ENCODE measurements around the gene SIN3A.
"Not testable (repeated sequence)": the region's sequence is repeated elsewhere in the genome, so short reads cannot be mapped to it uniquely, and the experiment has no call there.

The SIN3A gene

DNA sequence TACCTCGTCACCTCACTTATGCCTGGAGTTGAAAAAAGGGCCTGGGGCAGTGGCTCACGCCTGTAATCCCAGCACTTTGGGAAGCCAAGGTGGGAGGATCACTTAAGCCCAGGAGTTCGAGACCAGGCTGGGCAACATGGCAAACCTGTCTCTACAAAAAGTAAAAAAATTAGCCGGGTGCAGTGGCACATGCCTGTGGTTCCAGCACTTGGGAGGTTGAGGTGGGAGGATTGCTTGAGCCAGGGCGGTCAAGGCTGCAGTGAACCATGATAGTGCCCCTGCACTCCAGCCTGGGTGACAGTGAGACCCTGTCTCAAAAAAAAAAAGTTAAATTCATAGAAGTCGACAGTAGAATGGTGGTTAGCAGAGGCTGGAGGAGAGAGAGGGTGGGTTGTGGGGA lies 109.3 kb downstream of the SIN3A start:
- TF ChIP-seq, protein P1, sequence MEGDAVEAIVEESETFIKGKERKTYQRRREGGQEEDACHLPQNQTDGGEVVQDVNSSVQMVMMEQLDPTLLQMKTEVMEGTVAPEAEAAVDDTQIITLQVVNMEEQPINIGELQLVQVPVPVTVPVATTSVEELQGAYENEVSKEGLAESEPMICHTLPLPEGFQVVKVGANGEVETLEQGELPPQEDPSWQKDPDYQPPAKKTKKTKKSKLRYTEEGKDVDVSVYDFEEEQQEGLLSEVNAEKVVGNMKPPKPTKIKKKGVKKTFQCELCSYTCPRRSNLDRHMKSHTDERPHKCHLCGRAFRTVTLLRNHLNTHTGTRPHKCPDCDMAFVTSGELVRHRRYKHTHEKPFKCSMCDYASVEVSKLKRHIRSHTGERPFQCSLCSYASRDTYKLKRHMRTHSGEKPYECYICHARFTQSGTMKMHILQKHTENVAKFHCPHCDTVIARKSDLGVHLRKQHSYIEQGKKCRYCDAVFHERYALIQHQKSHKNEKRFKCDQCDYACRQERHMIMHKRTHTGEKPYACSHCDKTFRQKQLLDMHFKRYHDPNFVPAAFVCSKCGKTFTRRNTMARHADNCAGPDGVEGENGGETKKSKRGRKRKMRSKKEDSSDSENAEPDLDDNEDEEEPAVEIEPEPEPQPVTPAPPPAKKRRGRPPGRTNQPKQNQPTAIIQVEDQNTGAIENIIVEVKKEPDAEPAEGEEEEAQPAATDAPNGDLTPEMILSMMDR (conservative IDR thresholded peaks at IDR 0.05; ENCODE audit: low read length), result no peak

DNA sequence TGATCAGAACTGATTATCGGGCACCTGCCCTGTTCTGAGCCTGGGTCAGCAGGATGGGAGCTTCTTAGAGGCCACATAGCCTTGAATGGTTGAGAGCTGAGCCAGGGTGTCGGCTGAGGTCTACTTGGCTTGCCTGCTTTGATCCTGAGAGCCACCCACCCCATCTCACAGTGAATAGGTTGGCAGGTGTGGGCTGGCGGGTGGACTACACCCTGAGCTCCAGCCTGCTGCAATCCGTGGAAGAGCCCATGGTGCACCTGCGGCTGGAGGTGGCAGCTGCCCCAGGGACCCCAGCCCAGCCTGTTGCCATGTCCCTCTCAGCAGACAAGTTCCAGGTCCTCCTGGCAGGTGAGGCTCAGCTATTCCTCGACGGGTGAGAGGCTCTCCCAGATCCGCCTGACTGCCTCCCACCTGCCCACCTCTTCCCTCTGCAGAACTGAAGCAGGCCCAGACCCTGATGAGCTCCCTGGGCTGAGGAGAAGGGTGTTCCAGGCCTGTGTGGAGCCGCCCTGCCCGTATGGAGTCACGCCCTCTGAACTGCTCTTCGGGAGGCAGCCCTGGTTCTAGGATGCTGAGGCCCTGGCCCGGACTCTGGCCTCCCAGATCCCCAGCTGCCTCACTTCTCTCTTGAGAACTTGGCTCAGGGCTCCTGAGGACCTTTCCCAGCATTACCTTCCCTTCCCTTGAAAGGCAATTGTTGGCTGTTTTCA lies 111.8 kb downstream of the SIN3A start:
- DNase-seq (ENCODE audit: low read depth), result no peak
- no peak overlapping the region for H3K4me3 ChIP-seq (ENCODE audit: low read length)
- TF ChIP-seq, protein P1 (conservative IDR thresholded peaks at IDR 0.05; ENCODE audit: low read length), result no peak

More for the DNA sequence above, 109.3 kb downstream of the SIN3A start:
- no peak for DNase-seq (ENCODE audit: low read depth)
- no peak overlapping the region for H3K4me3 ChIP-seq (ENCODE audit: low read length)

DNA sequence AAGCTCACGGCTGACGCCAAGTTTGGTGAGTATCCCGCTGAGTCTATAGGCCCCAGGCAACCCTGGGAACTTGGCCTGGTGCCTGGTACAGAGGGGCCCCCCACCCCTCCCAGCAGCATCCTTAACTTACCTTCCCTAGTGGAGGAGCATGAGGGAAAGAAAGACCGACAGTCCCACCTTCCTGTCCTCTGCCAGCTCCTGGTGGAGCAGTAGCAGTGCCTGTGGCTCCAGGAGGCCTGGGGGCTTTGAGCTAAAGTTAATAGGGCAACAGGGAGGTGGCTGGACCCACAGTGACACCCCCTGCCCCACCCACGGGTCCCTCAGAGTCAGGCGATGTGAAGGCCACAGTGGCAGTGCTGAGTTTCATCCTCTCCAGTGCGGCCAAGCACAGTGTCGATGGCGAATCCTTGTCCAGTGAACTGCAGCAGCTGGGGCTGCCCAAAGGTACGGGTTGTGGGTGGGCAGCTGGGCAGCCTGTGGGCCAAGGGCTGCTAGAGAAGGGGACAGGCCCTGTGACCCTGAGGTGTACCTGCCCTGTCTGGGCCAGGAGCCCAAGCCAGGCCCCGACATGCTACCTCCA lies 112.7 kb downstream of the SIN3A start:
- H3K4me3 ChIP-seq (ENCODE audit: low read length), result no peak overlapping the region
- no peak for DNase-seq (ENCODE audit: low read depth)
- TF ChIP-seq, protein P1 (conservative IDR thresholded peaks at IDR 0.05; ENCODE audit: low read length), result no peak

DNA sequence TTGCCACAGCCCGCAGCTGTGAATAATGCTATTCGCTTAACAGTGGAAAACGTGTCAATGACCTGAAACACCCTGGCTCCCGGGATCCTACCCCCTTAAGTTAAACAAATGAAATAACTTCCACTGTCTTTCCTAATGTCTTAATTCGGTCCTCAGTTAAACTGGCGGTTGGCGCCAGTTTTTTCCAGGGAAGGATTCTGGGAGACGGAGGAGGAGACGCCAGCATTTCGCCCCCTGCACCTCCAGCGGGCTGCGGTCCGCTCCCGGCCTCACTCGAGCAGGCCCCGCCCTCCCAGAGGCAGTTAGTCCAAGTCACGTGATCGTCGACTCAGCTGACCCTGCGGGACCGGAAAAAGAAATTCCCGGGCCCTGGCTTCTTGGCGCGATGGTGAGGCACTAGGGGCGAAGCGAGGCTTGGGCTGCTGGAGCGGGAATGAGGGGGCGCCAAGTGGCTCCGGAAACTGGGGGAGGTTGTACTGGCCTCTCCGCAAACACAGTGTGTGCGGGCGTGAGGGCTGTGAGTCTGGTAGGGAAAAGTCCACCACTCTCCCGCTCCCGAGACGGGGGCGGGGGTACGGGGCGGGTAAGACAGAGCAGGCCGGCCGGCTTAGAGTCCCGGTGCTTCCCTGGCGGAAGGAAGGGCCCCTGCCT lies 115.7 kb downstream of the SIN3A start, which contains the start of gene COMMD4:
TSS of gene COMMD4 (plus strand) at position 359 of the 651 bp plus-strand sequence. CDS start at position 386, 27 bp downstream.
- peak within 1 kb of the TSS; percentile 83 for H3K4me3 ChIP-seq (ENCODE audit: low read length)
- DNase-seq (ENCODE audit: low read depth), result peak; percentile 95
- TF ChIP-seq, protein P1 (conservative IDR thresholded peaks at IDR 0.05; ENCODE audit: low read length), result no peak

DNA sequence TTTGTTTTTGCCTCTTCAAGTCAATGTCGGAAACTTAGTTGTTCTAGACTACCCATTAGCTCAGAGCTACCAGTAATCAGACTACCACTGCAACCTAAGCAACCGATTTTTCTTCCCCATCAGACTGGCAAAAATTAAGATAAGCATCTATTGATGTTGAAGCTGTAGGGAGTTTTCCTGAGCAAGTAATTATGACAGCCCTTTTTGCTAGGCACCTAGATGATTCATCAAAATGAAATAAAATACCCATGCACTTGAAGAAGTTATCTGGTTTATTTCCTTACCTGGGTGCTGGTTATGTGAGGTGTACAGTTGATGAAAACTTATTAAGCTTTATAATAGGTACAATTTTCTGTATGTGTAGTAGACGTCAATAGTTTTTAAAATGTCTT lies 116.2 kb downstream of the SIN3A start:
- TF ChIP-seq, protein P1 (conservative IDR thresholded peaks at IDR 0.05; ENCODE audit: low read length), result no peak
- H3K4me3 ChIP-seq (ENCODE audit: low read length), result peak overlapping the region; percentile 83
- no peak for DNase-seq (ENCODE audit: low read depth)

DNA sequence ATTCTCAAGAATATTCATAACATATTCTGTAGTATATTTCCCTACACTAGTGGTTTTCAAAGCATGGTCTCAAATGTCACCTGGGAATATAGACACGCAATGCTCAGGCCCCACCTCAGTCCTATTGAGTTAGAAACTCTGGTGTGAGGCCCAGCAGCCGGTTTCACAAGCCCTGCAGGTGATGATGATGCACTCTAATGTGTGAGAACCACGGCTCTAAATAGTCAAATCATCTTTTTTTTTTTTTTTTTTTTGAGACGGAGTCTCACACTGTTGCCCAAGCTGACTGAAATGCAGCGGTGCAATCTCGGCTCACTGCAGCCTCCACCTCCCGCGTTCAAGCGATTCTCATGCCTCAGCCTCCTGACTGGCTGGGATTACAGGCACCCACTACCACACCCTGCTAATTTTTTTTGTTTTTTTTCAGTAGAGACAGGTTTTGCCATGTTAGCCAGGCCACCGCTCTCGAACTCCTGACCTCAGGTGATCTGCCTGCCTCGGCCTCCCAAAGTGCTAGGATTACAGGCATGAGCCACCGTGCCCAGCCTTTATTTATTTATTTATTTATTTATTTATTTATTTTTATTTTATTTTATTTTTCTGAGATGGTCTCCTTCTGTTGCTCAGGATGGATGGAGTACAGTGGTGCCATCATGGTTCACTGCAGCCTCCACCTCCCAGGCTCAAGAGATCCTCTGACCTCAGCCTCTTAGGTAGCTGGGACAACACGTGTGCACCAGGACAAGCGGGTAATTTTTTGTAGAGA lies 117.7 kb downstream of the SIN3A start:
- DNase-seq (ENCODE audit: low read depth), result not testable (repeated sequence)

DNA sequence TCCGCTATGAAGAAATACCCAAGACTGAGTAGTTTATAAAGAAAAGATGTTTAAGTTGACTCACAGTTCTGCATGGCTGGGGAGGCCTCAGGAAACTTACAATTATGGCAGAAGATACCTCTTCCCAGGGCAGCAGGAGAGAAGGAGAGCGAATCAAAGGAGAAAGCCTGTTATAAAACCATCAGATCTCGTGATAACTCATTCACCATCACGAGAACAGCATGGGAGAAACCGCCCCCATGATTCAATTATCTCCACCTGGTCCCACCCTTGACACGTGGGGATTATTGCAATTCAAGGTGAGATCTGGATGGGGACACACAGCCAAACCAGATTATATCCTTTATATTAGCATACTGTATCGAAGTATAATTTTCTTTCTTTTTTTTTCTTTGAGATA lies 119.4 kb downstream of the SIN3A start:
- DNase-seq (ENCODE audit: low read depth), result not testable (repeated sequence)

More for the DNA sequence above, 117.7 kb downstream of the SIN3A start:
- H3K4me3 ChIP-seq (ENCODE audit: low read length), result not testable (repeated sequence)

More for the DNA sequence above, 119.4 kb downstream of the SIN3A start:
- H3K4me3 ChIP-seq (ENCODE audit: low read length), result not testable (repeated sequence)
